SIG-M5 (cell line): Measurements from ENCODE around the gene PGS1.
"Not testable (repeated sequence)": the region's sequence is repeated elsewhere in the genome, so short reads cannot be mapped to it uniquely, and the experiment has no call there.

ENCODE experiments used
- DNase-seq: peaks from one replicate; lab custom pipeline; 2025; lab: John Stamatoyannopoulos, UW

Gene PGS1

GRCh38 chr17:78378225-78379130 is at the start of gene PGS1:
TSS of gene PGS1 (plus strand) at chr17:78378649. CDS start at chr17:78378666, 17 bp downstream.
- no peak for DNase-seq

DNA sequence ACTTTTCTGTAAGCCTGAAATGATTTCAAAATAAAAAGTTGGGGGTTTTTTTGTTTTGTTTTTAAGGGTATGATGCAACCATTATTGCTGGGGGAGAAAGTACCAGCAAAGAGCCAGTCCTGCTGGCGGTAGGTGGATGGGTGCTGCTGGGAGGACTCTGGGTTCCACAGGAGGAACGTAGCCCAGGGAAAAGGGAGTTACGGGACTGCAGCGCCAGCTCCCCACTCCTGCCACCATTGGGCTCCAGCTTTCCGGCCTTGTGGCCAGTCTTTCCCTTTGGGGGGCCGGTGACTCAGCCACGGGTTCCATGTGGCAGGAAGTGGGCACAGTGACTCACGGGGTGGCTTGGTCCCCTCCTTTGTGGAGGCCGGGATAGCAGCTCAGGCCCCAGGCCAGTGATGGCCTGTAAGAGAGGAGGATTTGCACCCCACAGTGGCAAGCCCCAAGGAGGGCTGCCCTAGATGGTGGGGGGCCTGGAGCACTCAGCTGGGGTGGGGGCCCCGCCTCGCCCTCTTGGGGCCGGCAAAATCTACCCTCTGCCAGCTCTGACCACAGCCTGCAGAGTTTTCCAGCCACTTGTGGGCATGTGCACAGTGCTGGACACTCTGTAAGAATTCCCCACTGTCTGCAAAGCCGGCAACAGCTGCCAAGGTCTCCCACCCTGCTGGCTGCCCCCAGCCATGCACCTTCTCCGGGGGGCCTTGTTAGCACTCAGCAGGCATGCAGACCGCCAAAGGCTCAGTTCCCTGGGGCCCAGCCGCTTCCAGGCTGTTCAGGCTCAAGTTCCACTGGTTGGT is 49.0 kb upstream of the PGS1 start:
- DNase-seq: no peak

GRCh38 chr17:78330570-78331224 is 47.8 kb upstream of the PGS1 start:
- DNase-seq: no peak

DNA sequence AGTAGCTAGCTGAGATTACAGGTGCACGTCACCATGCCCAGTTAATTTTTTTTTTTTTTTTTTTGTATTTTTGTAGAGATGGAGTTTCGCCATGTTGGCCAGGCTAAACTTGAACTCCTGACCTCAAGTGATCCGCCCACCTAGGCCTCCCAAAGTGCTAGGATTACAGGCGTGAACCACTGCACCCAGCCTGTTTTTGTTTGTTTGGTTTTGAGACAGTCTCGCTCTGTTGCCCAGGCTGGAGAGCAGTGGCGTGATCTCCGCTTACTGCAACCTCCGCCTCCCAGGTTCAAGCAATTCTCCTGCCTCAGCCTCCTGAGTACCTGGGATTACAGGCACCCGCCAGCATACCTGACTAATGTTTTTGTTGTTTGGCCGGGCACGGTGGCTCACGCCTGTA is 47.1 kb upstream of the PGS1 start:
- not testable (repeated sequence) for DNase-seq

DNA sequence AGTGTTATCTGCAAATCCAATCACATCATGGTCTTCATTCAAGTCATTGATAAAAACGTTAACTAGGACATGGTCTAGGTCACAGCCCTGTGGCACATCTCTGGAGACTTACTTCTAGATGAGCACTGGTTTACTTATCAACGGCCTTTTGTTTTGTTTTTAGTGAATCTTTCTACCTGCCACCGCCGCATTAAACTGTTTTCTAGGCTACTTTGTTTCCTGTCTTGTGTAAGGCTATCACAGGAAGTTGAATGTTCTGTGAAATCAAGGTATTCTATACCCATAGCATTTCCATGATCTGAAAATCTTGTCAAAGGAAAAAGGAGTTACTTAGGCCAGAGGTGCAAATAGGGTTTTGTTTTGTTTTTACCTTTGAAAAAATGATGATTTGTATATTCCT is 45.5 kb upstream of the PGS1 start:
- DNase-seq: no peak

GRCh38 chr17:78335209-78335608 is 43.2 kb upstream of the PGS1 start:
- DNase-seq: no peak

GRCh38 chr17:78337244-78338109 is 41.0 kb upstream of the PGS1 start:
- no peak for DNase-seq

- DNase-seq: no peak
Measured at GRCh38 chr17:78338486-78339259, 39.8 kb upstream of the PGS1 start.

- DNase-seq: no peak
Measured at GRCh38 chr17:78340183-78340955, 38.1 kb upstream of the PGS1 start.

DNA sequence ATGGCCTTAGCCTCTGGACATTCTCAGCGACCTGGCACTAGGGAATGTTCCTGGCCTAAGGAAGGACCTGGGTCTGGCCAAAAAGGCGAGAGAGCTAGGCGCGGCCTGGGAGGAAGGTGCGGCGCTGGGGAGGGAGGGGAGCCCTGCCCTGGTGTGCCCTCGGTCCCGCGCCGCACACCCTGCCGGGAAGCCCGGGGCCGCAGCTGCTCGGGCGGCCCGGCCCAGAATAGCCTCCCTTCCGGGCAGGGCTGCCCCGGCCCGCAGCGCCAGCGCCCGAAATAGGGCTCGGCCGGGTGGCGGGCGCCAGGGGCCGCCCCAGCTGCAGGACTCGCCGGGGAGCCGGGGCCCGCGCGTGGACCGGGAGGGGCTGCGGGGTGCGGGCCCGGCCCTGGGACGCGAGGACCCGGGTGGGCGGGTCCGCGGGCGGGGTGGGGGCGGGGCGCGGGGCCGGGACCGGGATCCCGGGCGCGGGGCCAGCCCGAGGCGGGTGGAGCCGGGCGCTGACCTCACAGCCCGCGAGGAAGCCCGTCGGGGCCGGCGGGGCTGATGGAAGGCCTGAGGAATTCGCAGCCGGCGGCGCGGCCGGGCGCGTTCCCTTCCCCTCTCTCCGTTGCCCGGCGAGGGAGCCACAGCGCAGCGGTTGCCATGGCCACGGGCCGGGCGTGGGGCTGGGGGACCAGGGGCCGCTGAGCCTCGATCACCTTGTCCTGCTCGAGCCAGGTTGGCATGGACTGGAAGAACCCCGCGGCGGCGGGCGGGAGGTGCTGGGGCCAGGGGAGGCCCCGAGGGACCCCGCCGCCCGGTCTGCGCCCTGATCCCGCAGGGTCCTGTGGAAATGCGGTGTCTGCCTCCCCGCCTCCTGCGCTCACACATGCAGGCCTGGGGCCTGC is 36.6 kb upstream of the PGS1 start:
- DNase-seq: no peak

- no peak for DNase-seq
Measured at GRCh38 chr17:78342449-78343186, 35.8 kb upstream of the PGS1 start.

DNA sequence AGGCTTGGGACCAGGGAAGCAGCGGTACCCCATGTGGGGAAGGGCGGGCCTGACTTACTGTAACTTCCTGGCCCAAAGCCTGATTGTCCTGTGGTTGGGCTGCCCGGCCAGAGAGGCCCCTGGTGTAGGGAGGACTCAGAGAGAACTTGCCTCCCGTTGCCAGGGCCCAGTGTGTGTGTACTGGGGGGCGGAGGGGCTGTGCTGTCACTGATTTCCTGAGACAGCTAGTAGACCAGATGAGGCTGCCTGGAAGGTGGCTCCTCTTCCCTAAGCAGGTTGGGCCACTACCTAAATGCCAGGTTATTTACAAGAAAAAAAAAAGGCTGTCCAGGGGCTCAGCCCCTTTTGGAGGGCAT is 35.3 kb upstream of the PGS1 start:
- DNase-seq: no peak

DNA sequence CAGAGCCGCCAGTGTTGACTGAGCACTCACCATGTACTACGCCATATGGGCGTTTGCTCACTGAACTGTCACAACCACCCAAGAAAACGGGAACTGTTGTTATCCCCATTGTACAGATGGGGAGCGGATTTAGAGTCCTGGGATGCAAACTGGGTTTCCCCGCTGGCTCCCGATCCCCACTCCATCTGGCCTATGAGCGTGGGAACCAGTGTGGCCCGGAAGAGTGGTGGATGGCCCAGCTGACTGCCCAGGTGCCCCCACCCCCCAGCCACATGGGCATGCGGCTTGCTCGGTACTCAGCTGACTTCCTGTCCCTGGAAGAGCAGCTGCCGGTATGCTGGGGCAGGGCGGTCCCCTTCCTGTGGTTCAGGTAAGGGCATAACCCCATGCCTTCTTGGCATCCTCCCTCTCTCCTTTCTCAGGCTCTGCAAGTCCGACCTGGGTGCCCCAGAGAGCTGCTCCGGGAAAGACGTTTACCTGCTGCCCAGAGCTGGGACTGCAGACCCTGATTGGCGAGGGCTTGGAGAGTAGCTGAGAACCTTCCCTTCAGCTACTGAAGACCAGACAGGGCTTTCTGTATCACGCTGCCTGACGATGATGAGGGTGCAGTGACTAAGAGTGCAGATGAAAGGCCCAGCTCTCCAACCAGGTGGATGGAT is 34.8 kb upstream of the PGS1 start:
- DNase-seq: no peak

DNA sequence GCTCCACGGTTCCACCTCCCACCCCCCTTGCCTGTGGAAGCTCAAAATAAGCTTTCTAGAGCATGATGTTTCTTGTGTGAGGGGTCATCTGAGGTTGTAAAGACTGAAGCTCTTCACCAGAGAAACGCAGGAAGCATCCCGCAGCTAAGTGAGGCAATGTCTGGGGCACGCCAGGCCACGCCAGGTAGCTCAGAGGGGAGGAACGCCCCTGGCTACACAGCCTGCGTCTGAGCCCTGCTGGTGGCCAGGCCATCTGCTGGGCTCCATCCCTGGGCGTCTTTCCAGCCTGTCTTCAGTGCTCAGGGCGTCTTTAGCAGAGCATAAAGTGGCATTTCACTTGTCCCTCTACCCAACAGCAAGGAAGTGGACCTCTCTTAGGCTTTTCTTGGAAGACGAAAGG is 33.8 kb upstream of the PGS1 start:
- no peak for DNase-seq

- DNase-seq: no peak
Measured at GRCh38 chr17:78345172-78345571, 33.3 kb upstream of the PGS1 start.

DNA sequence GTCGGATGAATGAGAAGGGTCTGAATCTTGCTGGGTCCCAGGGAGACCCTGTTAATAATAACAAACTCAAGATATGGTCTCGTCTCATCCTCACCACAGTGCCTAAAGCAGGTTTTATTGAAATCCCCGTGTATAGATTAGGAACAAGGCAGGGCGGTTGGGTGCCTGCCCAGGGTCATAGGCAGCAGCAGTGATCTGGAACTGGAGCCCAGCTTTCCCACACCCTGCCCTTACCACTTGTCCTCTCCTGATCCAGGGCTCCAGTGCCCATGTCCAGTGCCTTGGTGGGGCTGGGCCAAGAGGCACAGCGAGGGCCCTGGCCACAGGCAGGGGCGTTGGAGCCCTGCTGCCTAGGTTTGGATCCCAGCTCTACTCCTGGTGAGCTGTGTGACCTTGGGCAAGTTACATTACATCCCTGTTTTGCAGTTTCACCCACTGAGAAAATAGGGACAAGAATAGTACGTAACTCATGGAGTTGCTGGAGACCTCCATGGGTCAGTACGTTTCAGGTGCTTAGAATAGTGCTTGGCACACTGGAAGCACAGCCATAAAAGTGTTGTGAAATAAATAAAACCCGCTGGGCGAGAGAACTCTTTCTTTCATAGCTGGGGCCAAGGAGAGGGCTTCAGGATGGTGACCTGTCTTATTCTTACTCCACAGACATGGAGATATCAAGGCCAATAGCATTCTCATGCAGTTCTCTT is 32.5 kb upstream of the PGS1 start:
- DNase-seq: no peak

- DNase-seq: no peak
Measured at GRCh38 chr17:78346605-78347250, 31.7 kb upstream of the PGS1 start.
